HEK293 (cell line): ENCODE data around the gene FXYD5.

Experiments
- PRDM1 ChIP-seq: fragments of 450-650 bp; formaldehyde crosslinking; IDR thresholded peaks from 2 replicates; pipeline ENCODE4; 2016; ENCODE audit warnings: missing biosample characterization, missing genetic modification characterization
- REPIN1 ChIP-seq: fragments of 450-650 bp; formaldehyde crosslinking; IDR thresholded peaks from 2 replicates; pipeline ENCODE4 v1.5.1; 2017; ENCODE audit warnings: missing biosample characterization, missing genetic modification characterization, low read depth
- SP2 ChIP-seq: fragments of 450-650 bp; formaldehyde crosslinking; IDR thresholded peaks from 2 replicates; pipeline ENCODE4 v1.5.1; 2016; ENCODE audit warnings: missing biosample characterization, missing genetic modification characterization
- TRIM28 ChIP-seq: IDR thresholded peaks from 2 replicates; pipeline ENCODE4 v1.6.1; 2011; ENCODE audit warnings: low read length, control low read depth, borderline replicate concordance
- ZBTB1 ChIP-seq: fragments of 450-650 bp; formaldehyde crosslinking; IDR thresholded peaks from 2 replicates; pipeline ENCODE4 v1.5.1; 2016; ENCODE audit warnings: missing biosample characterization, missing genetic modification characterization
- ZNF112 ChIP-seq: fragments of 450-650 bp; formaldehyde crosslinking; IDR thresholded peaks from 2 replicates; pipeline ENCODE4 v1.5.0; 2017; ENCODE audit warnings: missing biosample characterization, missing genetic modification characterization
- ZNF146 ChIP-seq: fragments of 450-650 bp; formaldehyde crosslinking; IDR thresholded peaks from 2 replicates; pipeline ENCODE4 v1.5.1; 2016; ENCODE audit warnings: missing biosample characterization, missing genetic modification characterization
- ZNF157 ChIP-seq: fragments of 450-650 bp; formaldehyde crosslinking; IDR thresholded peaks from 2 replicates; pipeline ENCODE4 v1.5.1; 2016; ENCODE audit warnings: missing biosample characterization, missing genetic modification characterization
- ZNF214 ChIP-seq: fragments of 450-650 bp; formaldehyde crosslinking; IDR thresholded peaks from 2 replicates; pipeline ENCODE4 v1.5.1; 2017; ENCODE audit warnings: missing biosample characterization, mild to moderate bottlenecking, missing genetic modification characterization, borderline replicate concordance
- ZNF23 ChIP-seq: fragments of 450-650 bp; formaldehyde crosslinking; IDR thresholded peaks from 2 replicates; pipeline ENCODE4 v1.5.1; 2016; ENCODE audit warnings: missing biosample characterization, missing genetic modification characterization, borderline replicate concordance
- ZNF239 ChIP-seq: fragments of 450-650 bp; formaldehyde crosslinking; IDR thresholded peaks from 2 replicates; pipeline ENCODE4 v1.5.1; 2016; ENCODE audit warnings: missing biosample characterization, missing genetic modification characterization
- ZNF324 ChIP-seq: fragments of 450-650 bp; formaldehyde crosslinking; IDR thresholded peaks from 2 replicates; pipeline ENCODE4 v1.5.1; 2016; ENCODE audit warnings: missing biosample characterization, missing genetic modification characterization
- ZNF37A ChIP-seq: fragments of 450-650 bp; IDR thresholded peaks from 2 replicates; pipeline ENCODE4 v1.5.1; 2018; ENCODE audit warnings: missing biosample characterization, missing genetic modification characterization
- ZNF433 ChIP-seq: fragments of 450-650 bp; formaldehyde crosslinking; IDR thresholded peaks from 2 replicates; pipeline ENCODE4 v1.5.1; 2016; ENCODE audit warnings: missing biosample characterization, missing genetic modification characterization, low read depth
- ZNF510 ChIP-seq: fragments of 450-650 bp; formaldehyde crosslinking; IDR thresholded peaks from 2 replicates; pipeline ENCODE4 v1.5.1; 2018; ENCODE audit warnings: mild to moderate bottlenecking, missing genetic modification characterization, missing biosample characterization; ENCODE audit not compliant: insufficient replicate concordance
- ZNF514 ChIP-seq: fragments of 450-650 bp; formaldehyde crosslinking; IDR thresholded peaks from 2 replicates; pipeline ENCODE4 v1.5.1; 2016; ENCODE audit warnings: missing biosample characterization, missing genetic modification characterization
- ZNF560 ChIP-seq: fragments of 450-650 bp; formaldehyde crosslinking; IDR thresholded peaks from 2 replicates; pipeline ENCODE4 v1.5.1; 2017; ENCODE audit warnings: missing biosample characterization, missing genetic modification characterization, borderline replicate concordance
- ZNF585B ChIP-seq: fragments of 450-650 bp; formaldehyde crosslinking; IDR thresholded peaks from 2 replicates; pipeline ENCODE4 v1.5.1; 2016; ENCODE audit warnings: missing biosample characterization, missing genetic modification characterization
- ZNF623 ChIP-seq: fragments of 450-650 bp; formaldehyde crosslinking; IDR thresholded peaks from 2 replicates; pipeline ENCODE4 v1.5.1; 2016; ENCODE audit warnings: missing biosample characterization, missing genetic modification characterization
- ZNF792 ChIP-seq: fragments of 450-650 bp; formaldehyde crosslinking; IDR thresholded peaks from 2 replicates; pipeline ENCODE4 v1.5.1; 2016; ENCODE audit warnings: missing biosample characterization, missing genetic modification characterization
- ZNF830 ChIP-seq: fragments of 450-650 bp; IDR thresholded peaks from 2 replicates; pipeline ENCODE4 v1.5.0; 2018; ENCODE audit warnings: missing biosample characterization, missing genetic modification characterization, low read depth, mild to moderate bottlenecking, moderate library complexity
- ZNF837 ChIP-seq: fragments of 450-650 bp; formaldehyde crosslinking; IDR thresholded peaks from 2 replicates; pipeline ENCODE4 v1.5.1; 2016; ENCODE audit warnings: missing biosample characterization, missing genetic modification characterization
- TF ChIP-seq, protein P1 (sequence below): fragments of 450-650 bp; formaldehyde crosslinking; IDR thresholded peaks from 2 replicates; pipeline ENCODE4 v1.5.1; 2017; ENCODE audit warnings: missing biosample characterization, missing genetic modification characterization
- TF ChIP-seq, protein P2 (sequence below): fragments of 450-650 bp; formaldehyde crosslinking; IDR thresholded peaks from 2 replicates; pipeline ENCODE4 v1.5.1; 2016; ENCODE audit warnings: missing biosample characterization, missing genetic modification characterization
- TF ChIP-seq, protein P3 (sequence below): fragments of 450-650 bp; formaldehyde crosslinking; IDR thresholded peaks from 2 replicates; pipeline ENCODE4 v1.5.1; 2016; ENCODE audit warnings: missing biosample characterization, missing genetic modification characterization
- TF ChIP-seq, protein P4 (sequence below): fragments of 450-650 bp; formaldehyde crosslinking; IDR thresholded peaks from 2 replicates; pipeline ENCODE4 v1.5.1; 2016; ENCODE audit warnings: missing biosample characterization, missing genetic modification characterization
- TF ChIP-seq, protein P5 (sequence below): fragments of 450-650 bp; formaldehyde crosslinking; IDR thresholded peaks from 2 replicates; pipeline ENCODE4 v1.5.1; 2017; ENCODE audit warnings: missing biosample characterization, missing genetic modification characterization
- TF ChIP-seq, protein P6 (sequence below): fragments of 450-650 bp; IDR thresholded peaks from 2 replicates; pipeline ENCODE4 v1.5.1; 2018; ENCODE audit warnings: missing biosample characterization, missing genetic modification characterization

FXYD5 gene

DNA sequence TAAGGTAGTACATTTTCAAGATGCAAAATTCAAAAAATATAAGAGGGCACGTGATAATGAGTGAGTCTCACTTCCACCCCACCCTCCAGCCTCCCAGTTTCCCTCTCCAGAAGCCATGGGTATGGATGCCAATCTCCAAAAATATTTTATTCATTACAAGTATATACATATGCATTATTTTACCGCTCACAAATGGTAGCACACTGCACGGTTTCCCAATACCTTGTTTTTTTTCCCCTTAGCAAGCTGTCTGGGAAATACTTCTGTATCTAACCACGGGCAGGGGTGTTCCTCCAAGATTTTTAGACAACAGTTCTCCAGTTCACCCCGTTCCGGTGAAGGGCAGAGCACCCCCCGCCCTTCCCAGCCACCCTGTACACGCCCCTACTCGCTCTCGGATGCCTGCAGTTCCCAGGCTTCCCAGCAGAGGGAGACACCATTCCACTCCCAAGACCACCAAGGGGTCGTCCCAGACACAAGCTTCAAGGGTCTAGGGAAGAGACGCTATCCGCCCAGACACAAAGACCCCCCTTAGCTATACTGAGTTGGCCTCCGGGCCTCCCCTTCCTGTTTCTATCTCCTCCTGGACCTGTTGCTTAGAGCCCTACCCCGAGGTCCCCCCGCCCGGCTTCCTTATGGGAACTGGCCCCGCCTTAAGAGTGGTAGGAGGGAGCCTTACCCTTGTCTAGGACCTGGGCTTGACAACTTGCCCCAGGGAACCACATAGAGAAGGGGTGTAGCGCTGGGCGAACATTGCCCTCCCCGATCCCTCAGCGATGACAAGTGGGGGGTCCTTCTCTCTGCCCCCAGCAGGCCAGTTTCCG lies 40.0 kb upstream of the FXYD5 start (continued):
- TF ChIP-seq ZNF146 (tag by site-specific recombination) (no peak), ZNF112 (tag by site-specific recombination) (no peak), ZNF214 (tag by site-specific recombination) (no peak), ZNF837 (tag by site-specific recombination) (no peak), ZNF514 (tag by site-specific recombination) (no peak), ZNF792 (no peak), ZNF157 (tag by site-specific recombination) (no peak), ZNF585B (tag by site-specific recombination) (no peak), ZNF830 (no peak), ZNF37A (tag by site-specific recombination) (no peak), TRIM28 (no peak), ZNF510 (tag by site-specific recombination) (no peak), ZNF433 (tag by site-specific recombination) (no peak), ZNF324 (0 out of 2 replicates have a peak, but pooled peaks have one; percentile 41), REPIN1 (tag by site-specific recombination) (no peak), ZNF23 (tag by site-specific recombination) (no peak), PRDM1 (tag by site-specific recombination) (no peak), ZNF623 (no peak), ZNF239 (tag by site-specific recombination) (no peak), ZBTB1 (tag by site-specific recombination) (no peak), SP2 (tag by site-specific recombination) (peak; percentile 39; the same call in 1 of the 2 replicates), ZNF560 (no peak)
- TF ChIP-seq, protein P1, sequence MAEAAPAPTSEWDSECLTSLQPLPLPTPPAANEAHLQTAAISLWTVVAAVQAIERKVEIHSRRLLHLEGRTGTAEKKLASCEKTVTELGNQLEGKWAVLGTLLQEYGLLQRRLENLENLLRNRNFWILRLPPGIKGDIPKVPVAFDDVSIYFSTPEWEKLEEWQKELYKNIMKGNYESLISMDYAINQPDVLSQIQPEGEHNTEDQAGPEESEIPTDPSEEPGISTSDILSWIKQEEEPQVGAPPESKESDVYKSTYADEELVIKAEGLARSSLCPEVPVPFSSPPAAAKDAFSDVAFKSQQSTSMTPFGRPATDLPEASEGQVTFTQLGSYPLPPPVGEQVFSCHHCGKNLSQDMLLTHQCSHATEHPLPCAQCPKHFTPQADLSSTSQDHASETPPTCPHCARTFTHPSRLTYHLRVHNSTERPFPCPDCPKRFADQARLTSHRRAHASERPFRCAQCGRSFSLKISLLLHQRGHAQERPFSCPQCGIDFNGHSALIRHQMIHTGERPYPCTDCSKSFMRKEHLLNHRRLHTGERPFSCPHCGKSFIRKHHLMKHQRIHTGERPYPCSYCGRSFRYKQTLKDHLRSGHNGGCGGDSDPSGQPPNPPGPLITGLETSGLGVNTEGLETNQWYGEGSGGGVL (tag by site-specific recombination) = no peak
- TF ChIP-seq, protein P2, sequence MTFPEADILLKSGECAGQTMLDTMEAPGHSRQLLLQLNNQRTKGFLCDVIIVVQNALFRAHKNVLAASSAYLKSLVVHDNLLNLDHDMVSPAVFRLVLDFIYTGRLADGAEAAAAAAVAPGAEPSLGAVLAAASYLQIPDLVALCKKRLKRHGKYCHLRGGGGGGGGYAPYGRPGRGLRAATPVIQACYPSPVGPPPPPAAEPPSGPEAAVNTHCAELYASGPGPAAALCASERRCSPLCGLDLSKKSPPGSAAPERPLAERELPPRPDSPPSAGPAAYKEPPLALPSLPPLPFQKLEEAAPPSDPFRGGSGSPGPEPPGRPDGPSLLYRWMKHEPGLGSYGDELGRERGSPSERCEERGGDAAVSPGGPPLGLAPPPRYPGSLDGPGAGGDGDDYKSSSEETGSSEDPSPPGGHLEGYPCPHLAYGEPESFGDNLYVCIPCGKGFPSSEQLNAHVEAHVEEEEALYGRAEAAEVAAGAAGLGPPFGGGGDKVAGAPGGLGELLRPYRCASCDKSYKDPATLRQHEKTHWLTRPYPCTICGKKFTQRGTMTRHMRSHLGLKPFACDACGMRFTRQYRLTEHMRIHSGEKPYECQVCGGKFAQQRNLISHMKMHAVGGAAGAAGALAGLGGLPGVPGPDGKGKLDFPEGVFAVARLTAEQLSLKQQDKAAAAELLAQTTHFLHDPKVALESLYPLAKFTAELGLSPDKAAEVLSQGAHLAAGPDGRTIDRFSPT (tag by site-specific recombination) = no peak
- TF ChIP-seq, protein P3, sequence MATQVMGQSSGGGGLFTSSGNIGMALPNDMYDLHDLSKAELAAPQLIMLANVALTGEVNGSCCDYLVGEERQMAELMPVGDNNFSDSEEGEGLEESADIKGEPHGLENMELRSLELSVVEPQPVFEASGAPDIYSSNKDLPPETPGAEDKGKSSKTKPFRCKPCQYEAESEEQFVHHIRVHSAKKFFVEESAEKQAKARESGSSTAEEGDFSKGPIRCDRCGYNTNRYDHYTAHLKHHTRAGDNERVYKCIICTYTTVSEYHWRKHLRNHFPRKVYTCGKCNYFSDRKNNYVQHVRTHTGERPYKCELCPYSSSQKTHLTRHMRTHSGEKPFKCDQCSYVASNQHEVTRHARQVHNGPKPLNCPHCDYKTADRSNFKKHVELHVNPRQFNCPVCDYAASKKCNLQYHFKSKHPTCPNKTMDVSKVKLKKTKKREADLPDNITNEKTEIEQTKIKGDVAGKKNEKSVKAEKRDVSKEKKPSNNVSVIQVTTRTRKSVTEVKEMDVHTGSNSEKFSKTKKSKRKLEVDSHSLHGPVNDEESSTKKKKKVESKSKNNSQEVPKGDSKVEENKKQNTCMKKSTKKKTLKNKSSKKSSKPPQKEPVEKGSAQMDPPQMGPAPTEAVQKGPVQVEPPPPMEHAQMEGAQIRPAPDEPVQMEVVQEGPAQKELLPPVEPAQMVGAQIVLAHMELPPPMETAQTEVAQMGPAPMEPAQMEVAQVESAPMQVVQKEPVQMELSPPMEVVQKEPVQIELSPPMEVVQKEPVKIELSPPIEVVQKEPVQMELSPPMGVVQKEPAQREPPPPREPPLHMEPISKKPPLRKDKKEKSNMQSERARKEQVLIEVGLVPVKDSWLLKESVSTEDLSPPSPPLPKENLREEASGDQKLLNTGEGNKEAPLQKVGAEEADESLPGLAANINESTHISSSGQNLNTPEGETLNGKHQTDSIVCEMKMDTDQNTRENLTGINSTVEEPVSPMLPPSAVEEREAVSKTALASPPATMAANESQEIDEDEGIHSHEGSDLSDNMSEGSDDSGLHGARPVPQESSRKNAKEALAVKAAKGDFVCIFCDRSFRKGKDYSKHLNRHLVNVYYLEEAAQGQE = no peak; the same call in 1 of the 2 replicates
- TF ChIP-seq, protein P4, sequence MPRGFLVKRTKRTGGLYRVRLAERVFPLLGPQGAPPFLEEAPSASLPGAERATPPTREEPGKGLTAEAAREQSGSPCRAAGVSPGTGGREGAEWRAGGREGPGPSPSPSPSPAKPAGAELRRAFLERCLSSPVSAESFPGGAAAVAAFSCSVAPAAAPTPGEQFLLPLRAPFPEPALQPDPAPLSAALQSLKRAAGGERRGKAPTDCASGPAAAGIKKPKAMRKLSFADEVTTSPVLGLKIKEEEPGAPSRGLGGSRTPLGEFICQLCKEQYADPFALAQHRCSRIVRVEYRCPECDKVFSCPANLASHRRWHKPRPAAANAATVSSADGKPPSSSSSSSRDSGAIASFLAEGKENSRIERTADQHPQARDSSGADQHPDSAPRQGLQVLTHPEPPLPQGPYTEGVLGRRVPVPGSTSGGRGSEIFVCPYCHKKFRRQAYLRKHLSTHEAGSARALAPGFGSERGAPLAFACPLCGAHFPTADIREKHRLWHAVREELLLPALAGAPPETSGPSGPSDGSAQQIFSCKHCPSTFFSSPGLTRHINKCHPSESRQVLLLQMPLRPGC (tag by site-specific recombination) = no peak; the same call in 1 of the 2 replicates
- TF ChIP-seq, protein P5, sequence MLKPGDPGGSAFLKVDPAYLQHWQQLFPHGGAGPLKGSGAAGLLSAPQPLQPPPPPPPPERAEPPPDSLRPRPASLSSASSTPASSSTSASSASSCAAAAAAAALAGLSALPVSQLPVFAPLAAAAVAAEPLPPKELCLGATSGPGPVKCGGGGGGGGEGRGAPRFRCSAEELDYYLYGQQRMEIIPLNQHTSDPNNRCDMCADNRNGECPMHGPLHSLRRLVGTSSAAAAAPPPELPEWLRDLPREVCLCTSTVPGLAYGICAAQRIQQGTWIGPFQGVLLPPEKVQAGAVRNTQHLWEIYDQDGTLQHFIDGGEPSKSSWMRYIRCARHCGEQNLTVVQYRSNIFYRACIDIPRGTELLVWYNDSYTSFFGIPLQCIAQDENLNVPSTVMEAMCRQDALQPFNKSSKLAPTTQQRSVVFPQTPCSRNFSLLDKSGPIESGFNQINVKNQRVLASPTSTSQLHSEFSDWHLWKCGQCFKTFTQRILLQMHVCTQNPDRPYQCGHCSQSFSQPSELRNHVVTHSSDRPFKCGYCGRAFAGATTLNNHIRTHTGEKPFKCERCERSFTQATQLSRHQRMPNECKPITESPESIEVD (tag by site-specific recombination) = no peak
- TF ChIP-seq, protein P6, sequence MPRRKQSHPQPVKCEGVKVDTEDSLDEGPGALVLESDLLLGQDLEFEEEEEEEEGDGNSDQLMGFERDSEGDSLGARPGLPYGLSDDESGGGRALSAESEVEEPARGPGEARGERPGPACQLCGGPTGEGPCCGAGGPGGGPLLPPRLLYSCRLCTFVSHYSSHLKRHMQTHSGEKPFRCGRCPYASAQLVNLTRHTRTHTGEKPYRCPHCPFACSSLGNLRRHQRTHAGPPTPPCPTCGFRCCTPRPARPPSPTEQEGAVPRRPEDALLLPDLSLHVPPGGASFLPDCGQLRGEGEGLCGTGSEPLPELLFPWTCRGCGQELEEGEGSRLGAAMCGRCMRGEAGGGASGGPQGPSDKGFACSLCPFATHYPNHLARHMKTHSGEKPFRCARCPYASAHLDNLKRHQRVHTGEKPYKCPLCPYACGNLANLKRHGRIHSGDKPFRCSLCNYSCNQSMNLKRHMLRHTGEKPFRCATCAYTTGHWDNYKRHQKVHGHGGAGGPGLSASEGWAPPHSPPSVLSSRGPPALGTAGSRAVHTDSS (tag by site-specific recombination) = no peak
